Activated CD4-positive, alpha-beta T cell treated with anti-CD3 and anti-CD28 coated beads for 36 hours (primary cell): ENCODE results near the gene BLID. TPM values are rescaled to one million over a fixed set of nuclear protein-coding genes. Genes with fewer than 3 reads are reported as not detected.

Experiments used
- ATAC-seq: fragments of 200-7000 bp; cut with Tn5 transposase; one replicate; pipeline ENCODE4 v1.10.0; 2021; ENCODE audit warnings: mild to moderate bottlenecking, moderate library complexity
- CTCF ChIA-PET: fragments of 350-600 bp; sonication (Branson Sonifier 250); formaldehyde crosslinking; loops from one replicate; lab custom pipeline; 2021; ENCODE audit warnings: antibody characterized with exemption; lab: Charles Lee
- POLR2A ChIA-PET: fragments of 350-600 bp; sonication (Branson Sonifier 250); formaldehyde crosslinking; loops from one replicate; lab custom pipeline; 2021; ENCODE audit warnings: antibody characterized with exemption, inconsistent platforms; lab: Charles Lee
- DNase-seq: peaks from one replicate; pipeline ENCODE4 v3.0.0-alpha.2; 2020
- H3K27ac Mint-ChIP-seq: one replicate; pipeline ENCODE4 v1.8.0; 2021; ENCODE audit warnings: mixed read lengths
- H3K27me3 Mint-ChIP-seq: one replicate; pipeline ENCODE4 v1.8.0; 2021; ENCODE audit warnings: mixed read lengths
- H3K36me3 Mint-ChIP-seq: one replicate; pipeline ENCODE4 v1.8.0; 2021; ENCODE audit warnings: low read depth, mixed read lengths
- H3K4me1 Mint-ChIP-seq: one replicate; pipeline ENCODE4 v1.8.0; 2021; ENCODE audit warnings: mixed read lengths
- H3K4me3 Mint-ChIP-seq: one replicate; pipeline ENCODE4 v1.8.0; 2021; ENCODE audit warnings: mild to moderate bottlenecking, moderate library complexity, mixed read lengths
- H3K9me3 Mint-ChIP-seq: one replicate; pipeline ENCODE4 v1.8.0; 2021; ENCODE audit warnings: low read depth, mixed read lengths
- intact Hi-C, 2 experiments: fragments of 100-400 bp; cut with DNase I in 1 of 2; cut with micrococcal nuclease in 1 of 2; formaldehyde crosslinking; loops; one replicate each; pipeline versions ENCODE4 v1.14.2 to v1.15.1; 2022 to 2024; cut with DNase I, micrococcal nuclease
- total RNA-seq, 2 experiments: library from RNA; stranded (reverse); gene quantifications; one replicate each; pipeline ENCODE4 v1.2.3, GENCODE V29; 2021

Gene BLID
- total RNA-seq, 2 experiments from 2014 or later: not detected

GRCh38 chr11:122103321-122103720 is 12.7 kb downstream of the BLID start:
- POLR2A ChIA-PET: no interaction called here
- Mint-ChIP-seq H3K4me1 (peaks cover 14% of the 10 kb centered on the region), H3K4me3 (no peak overlapping the region), H3K27me3 (peaks cover 31% of the 10 kb centered on the region), H3K27ac (no peak overlapping the region), H3K9me3 (no peaks in the 10 kb centered on the region), H3K36me3 (no peaks in the 10 kb centered on the region)
- DNase-seq (no peak), ATAC-seq (no peak)
- intact Hi-C loops: loop anchor here (10.0 kb wide), 3 partner anchors 101 to 449 kb away; no protein-coding TSS in a partner anchor
- CTCF ChIA-PET: interaction anchor here (0.6 kb wide), 1 partner anchor 173 kb away, joined by 3 read pairs; no protein-coding TSS in a partner anchor

DNA sequence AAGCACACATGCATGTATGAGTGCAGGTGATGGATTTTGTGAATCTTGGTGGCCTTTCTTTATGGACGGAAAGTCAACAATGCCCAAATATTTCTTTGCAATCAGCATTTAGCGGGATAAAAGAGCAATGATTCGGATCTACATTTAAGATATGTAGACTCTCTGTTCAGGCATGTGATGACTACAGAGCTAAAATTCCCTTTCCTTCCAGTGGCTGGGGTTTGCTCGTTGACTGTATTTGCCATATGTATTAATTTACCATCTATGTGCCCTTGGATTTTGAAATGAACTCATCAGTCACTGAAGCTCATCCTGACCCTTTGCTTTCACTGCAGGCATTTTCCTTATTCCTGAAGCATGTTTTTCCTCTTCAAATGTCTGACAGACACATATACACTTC is 13.6 kb downstream of the BLID start:
- POLR2A ChIA-PET: no interaction called here
- no peak for DNase-seq
- intact Hi-C loops: loop anchor here (10.0 kb wide), 3 partner anchors 102 to 448 kb away; no protein-coding TSS in a partner anchor
- Mint-ChIP-seq H3K4me1 (peaks cover 14% of the 10 kb centered on the region), H3K4me3 (no peak overlapping the region), H3K27ac (no peak overlapping the region), H3K36me3 (no peaks in the 10 kb centered on the region), H3K9me3 (no peaks in the 10 kb centered on the region), H3K27me3 (peaks cover 33% of the 10 kb centered on the region)
- CTCF ChIA-PET: interaction anchor here (0.6 kb wide), 1 partner anchor 172 kb away, joined by 3 read pairs; no protein-coding TSS in a partner anchor
- no peak for ATAC-seq

- H3K36me3 Mint-ChIP-seq: no peaks in the 10 kb centered on the region
- peaks cover 14% of the 10 kb centered on the region for H3K4me1 Mint-ChIP-seq
- no peak overlapping the region for H3K27ac Mint-ChIP-seq
- peak; percentile 5 for DNase-seq
- H3K4me3 Mint-ChIP-seq: no peak overlapping the region
- ATAC-seq: no peak
- H3K27me3 Mint-ChIP-seq: peaks cover 34% of the 10 kb centered on the region
- CTCF ChIA-PET: interaction anchor here (0.9 kb wide), 1 partner anchor 56 kb away, joined by 3 read pairs; no protein-coding TSS in a partner anchor
- intact Hi-C loops: loop anchor here (10.0 kb wide), 3 partner anchors 103 to 447 kb away; no protein-coding TSS in a partner anchor
- POLR2A ChIA-PET: no interaction called here
- H3K9me3 Mint-ChIP-seq: no peaks in the 10 kb centered on the region
These were observed 14.3 kb downstream of the BLID start for GRCh38 chr11:122101625-122102291.

GRCh38 chr11:122100756-122101080 is 15.3 kb downstream of the BLID start:
- Mint-ChIP-seq H3K4me1 (peaks cover 14% of the 10 kb centered on the region), H3K27me3 (peaks cover 36% of the 10 kb centered on the region), H3K36me3 (no peaks in the 10 kb centered on the region), H3K9me3 (no peaks in the 10 kb centered on the region), H3K27ac (no peak overlapping the region), H3K4me3 (no peak overlapping the region)
- CTCF ChIA-PET: interaction anchor here (0.5 kb wide), 1 partner anchor 300 kb away, joined by 4 read pairs; no protein-coding TSS in a partner anchor
- ATAC-seq: no peak
- no peak for DNase-seq
- intact Hi-C loops: loop anchor here (10.0 kb wide), 3 partner anchors 104 to 446 kb away; no protein-coding TSS in a partner anchor
- POLR2A ChIA-PET: no interaction called here

DNA sequence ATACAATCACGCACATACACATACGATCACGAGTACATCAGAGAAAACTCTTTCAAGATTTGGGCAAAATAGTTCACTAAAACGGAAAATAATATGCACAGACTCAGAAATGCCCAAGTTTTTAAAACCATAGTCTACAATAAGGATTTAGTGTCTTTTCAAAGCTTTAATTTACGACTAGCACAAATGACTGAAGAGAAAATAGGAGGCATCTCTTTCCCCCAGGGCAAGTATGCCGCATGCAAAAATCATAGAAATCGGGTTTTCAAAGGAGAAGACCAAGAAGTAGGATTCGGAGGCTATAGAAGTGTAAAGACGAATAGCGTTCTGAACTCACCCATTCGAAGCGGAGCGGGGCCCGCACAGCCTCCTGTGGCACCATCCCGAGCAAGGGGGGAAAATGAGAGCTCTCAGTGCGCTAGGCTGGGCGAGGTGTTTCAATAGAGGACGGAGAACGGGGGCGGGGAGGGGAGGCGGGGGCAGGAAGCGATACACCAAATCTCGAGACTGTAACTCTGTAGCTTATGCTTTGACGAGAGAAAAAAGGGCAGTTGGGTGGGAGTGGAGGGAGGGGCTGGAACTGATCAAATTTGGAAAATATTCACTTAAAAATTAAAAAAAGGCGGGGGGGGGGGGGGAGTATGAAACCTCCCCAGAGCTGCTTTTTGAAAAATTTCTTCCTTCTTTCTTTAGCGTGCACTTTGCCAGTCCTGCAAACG is 15.8 kb downstream of the BLID start:
- Mint-ChIP-seq H3K27ac (no peak overlapping the region), H3K4me1 (peaks cover 14% of the 10 kb centered on the region), H3K27me3 (peaks cover 35% of the 10 kb centered on the region), H3K9me3 (no peaks in the 10 kb centered on the region), H3K36me3 (no peaks in the 10 kb centered on the region), H3K4me3 (no peak overlapping the region)
- DNase-seq (peak; percentile 18), ATAC-seq (no peak)
- CTCF ChIA-PET: no interaction called here
- POLR2A ChIA-PET: no interaction called here
- intact Hi-C loops: loop anchor here (10.0 kb wide), 3 partner anchors 105 to 445 kb away; no protein-coding TSS in a partner anchor

DNA sequence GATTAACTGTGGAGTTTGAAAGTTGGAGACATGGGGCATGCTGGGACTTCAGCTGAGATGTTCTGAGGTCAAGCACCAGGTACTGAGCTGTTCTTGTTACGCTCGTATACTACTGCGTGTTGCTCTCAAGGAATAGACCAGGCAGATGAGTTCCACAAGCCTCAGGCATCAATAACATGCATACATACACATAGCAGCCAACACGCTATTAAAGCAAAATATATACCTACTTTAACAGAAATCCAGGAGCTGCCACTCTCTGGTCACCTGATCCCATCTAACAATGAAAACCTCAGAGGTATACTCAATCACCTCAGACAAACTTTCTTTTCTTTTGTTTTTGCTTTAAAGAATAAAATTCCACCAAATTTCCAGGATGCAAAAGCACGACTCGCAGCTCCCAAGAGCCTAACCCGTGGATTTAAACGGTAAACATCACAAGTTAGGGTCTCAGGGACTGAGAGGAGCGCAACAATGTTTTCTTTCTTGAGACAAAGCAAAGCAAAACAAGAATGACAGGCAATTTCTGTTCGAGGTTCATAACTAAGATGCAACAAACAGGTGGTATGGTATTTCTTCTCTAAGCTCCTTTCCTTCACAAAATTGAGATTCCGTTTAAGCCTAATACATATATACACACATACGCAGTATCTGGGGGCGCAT is 16.5 kb downstream of the BLID start:
- ATAC-seq: no peak
- H3K4me3 Mint-ChIP-seq: no peak overlapping the region
- H3K27ac Mint-ChIP-seq: no peak overlapping the region
- ChIA-PET POLR2A (no interaction called here), CTCF (no interaction called here)
- intact Hi-C loops: loop anchor here (10.0 kb wide), 3 partner anchors 105 to 445 kb away; no protein-coding TSS in a partner anchor
- H3K36me3 Mint-ChIP-seq: no peaks in the 10 kb centered on the region
- no peaks in the 10 kb centered on the region for H3K9me3 Mint-ChIP-seq
- H3K27me3 Mint-ChIP-seq: peaks cover 34% of the 10 kb centered on the region
- no peak for DNase-seq
- H3K4me1 Mint-ChIP-seq: peaks cover 14% of the 10 kb centered on the region

- Mint-ChIP-seq H3K9me3 (no peaks in the 10 kb centered on the region), H3K27me3 (peaks cover 31% of the 10 kb centered on the region), H3K4me3 (no peak overlapping the region), H3K36me3 (no peaks in the 10 kb centered on the region), H3K4me1 (peaks cover 14% of the 10 kb centered on the region), H3K27ac (no peak overlapping the region)
- ChIA-PET CTCF (interaction anchor here (0.7 kb wide), 1 partner anchor 28 kb away, joined by 4 read pairs; no protein-coding TSS in a partner anchor), POLR2A (no interaction called here)
- DNase-seq (no peak), ATAC-seq (no peak)
- intact Hi-C loops: no loop called here
These were observed 17.6 kb downstream of the BLID start for GRCh38 chr11:122098261-122098980.

- ChIA-PET CTCF (interaction anchor here (0.7 kb wide), 1 partner anchor 29 kb away, joined by 4 read pairs; no protein-coding TSS in a partner anchor), POLR2A (no interaction called here)
- Mint-ChIP-seq H3K4me1 (peaks cover 14% of the 10 kb centered on the region), H3K36me3 (no peaks in the 10 kb centered on the region), H3K27ac (no peak overlapping the region), H3K4me3 (no peak overlapping the region), H3K27me3 (peaks cover 31% of the 10 kb centered on the region), H3K9me3 (no peaks in the 10 kb centered on the region)
- intact Hi-C loops: no loop called here
- DNase-seq (no peak), ATAC-seq (no peak)
These were observed 18.5 kb downstream of the BLID start for GRCh38 chr11:122097419-122098001.

- H3K9me3 Mint-ChIP-seq: no peaks in the 10 kb centered on the region
- no peak overlapping the region for H3K27ac Mint-ChIP-seq
- H3K4me3 Mint-ChIP-seq: no peak overlapping the region
- H3K36me3 Mint-ChIP-seq: no peaks in the 10 kb centered on the region
- ChIA-PET POLR2A (no interaction called here), CTCF (no interaction called here)
- ATAC-seq (no peak), DNase-seq (no peak)
- H3K27me3 Mint-ChIP-seq: peaks cover 36% of the 10 kb centered on the region
- intact Hi-C loops: no loop called here
- H3K4me1 Mint-ChIP-seq: peaks cover 14% of the 10 kb centered on the region
These were observed 19.5 kb downstream of the BLID start for GRCh38 chr11:122096272-122097112.

DNA sequence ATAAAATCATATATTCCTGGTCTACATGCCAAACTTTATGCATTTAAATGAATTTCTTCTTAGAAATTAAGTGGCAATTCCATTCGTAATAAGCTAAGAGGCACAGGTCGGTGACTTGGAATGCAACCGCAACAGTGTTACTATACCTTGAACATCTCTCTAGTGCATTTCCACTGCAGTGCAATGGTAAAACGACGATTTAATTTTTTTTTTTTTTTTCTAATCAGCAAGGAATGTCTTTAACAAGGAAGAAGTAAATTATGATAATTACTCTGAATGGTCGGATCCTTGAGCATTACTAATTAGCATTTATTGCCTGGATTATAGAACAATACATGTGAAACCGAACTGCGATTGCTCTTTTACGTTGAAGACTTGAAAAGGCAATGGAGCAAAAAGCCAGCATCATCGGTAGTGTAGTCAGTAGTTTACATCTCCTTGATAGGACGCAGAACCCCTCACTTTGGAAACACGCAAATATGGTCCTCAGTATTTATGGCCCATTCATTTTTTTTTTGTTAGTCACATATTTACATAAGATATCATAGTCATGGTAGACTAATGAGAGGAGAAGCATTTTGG is 20.2 kb downstream of the BLID start:
- H3K27me3 Mint-ChIP-seq: peaks cover 31% of the 10 kb centered on the region
- intact Hi-C loops: no loop called here
- ATAC-seq: no peak

More for the DNA sequence above, 20.2 kb downstream of the BLID start:
- no peak overlapping the region for H3K27ac Mint-ChIP-seq
- no peak for DNase-seq
- no peak overlapping the region for H3K4me3 Mint-ChIP-seq
- H3K9me3 Mint-ChIP-seq: no peaks in the 10 kb centered on the region
- CTCF ChIA-PET: no interaction called here
- no peaks in the 10 kb centered on the region for H3K36me3 Mint-ChIP-seq
- POLR2A ChIA-PET: no interaction called here
- H3K4me1 Mint-ChIP-seq: peaks cover 9% of the 10 kb centered on the region
